GM12872 (cell line): ENCODE measurements around the gene CYP46A1.

ENCODE experiments used
- TF ChIP-seq, protein P1 (sequence below): IDR thresholded peaks from 3 replicates; pipeline ENCODE4 v1.5.1; 2011; ENCODE audit warnings: low read depth, mild to moderate bottlenecking, low read length, moderate library complexity; ENCODE audit not compliant: insufficient read depth

The CYP46A1 gene

DNA sequence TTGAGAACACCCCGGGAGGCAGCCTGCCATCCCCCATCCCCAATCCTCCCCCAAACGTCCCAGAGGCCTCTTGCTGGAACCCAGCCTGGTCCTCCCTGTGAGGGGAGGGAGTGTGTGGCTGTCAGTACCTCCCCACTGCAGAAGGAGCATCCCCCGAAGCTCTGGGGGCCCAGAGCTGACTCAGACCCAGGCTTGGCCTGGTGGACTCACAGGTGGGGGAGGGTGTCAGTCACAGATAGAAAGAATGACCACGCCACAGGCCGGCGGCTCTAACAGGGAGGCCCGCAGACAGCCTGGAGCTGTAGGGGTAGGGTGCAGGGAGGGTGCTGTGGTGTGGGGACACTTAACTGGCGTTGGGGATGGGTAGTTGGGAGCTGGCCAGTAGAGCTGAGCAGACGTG is 33.9 kb upstream of the CYP46A1 start:
- TF ChIP-seq, protein P1, sequence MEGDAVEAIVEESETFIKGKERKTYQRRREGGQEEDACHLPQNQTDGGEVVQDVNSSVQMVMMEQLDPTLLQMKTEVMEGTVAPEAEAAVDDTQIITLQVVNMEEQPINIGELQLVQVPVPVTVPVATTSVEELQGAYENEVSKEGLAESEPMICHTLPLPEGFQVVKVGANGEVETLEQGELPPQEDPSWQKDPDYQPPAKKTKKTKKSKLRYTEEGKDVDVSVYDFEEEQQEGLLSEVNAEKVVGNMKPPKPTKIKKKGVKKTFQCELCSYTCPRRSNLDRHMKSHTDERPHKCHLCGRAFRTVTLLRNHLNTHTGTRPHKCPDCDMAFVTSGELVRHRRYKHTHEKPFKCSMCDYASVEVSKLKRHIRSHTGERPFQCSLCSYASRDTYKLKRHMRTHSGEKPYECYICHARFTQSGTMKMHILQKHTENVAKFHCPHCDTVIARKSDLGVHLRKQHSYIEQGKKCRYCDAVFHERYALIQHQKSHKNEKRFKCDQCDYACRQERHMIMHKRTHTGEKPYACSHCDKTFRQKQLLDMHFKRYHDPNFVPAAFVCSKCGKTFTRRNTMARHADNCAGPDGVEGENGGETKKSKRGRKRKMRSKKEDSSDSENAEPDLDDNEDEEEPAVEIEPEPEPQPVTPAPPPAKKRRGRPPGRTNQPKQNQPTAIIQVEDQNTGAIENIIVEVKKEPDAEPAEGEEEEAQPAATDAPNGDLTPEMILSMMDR = no peak

DNA sequence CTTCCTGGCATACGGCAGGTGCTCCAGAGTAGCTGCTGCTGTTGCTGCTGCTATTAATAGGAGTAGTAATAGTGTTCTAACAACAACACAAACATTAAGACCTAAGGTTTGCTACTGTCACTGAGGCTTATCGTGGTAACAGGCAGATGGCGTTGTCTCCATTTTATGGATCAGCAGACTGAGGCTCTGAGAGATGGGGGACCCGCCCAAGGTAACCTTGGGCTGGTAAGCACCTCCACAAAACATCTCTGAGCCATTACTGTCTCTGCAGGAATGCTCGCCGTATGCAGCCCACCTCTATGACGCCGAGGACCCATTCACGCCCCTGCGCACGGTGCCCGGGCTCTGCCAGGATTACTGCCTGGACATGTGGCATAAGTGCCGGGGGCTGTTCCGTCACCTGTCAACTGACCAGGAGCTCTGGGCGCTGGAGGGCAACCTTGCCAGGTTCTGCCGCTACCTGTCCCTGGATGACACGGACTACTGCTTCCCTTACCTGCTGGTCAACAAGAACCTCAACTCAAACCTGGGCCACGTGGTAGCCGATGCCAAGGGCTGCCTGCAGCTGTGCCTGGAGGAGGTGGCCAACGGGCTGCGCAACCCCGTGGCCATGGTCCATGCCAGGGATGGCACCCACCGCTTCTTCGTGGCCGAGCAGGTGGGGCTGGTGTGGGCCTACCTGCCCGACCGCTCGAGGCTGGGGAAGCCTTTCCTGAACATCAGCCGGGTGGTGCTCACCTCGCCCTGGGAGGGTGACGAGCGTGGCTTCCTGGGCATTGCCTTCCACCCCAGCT is 31.9 kb upstream of the CYP46A1 start:
- TF ChIP-seq, protein P1 = no peak

DNA sequence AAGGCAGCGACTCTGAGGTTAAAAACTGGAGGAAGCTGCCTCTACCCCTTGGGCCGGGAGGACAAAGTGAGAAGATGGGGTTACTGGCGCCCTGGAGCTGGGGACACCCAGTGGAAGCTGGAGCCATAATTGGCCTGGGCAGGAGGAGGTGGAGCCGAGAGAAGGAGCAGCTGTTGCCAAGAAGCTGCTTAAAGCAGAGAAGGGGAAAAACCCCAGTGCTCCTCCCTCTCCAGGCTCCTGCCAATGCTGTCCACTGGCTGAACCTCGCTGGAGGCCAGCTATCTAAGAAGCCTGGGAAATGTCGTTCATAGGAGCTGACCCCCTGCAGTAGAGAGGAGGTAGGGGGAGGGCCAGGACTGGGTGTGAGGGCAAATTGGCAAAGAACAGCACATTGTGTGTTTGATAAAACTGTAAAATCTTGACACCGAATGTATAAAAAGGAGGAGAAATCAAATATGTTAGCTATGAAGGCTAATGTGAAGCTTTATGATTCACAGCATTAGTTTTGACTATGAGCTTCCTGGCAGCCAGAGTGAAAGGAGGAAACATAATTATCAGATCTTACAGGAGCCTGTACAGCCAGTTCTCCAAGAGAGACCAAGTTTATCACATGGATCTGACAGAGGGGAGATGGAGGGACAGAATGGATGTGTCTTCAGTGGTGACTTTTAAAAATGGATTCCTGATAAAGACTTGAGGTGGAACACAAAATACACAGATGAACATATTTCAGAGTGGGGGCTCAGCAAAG is 29.7 kb upstream of the CYP46A1 start:
- TF ChIP-seq, protein P1 = no peak

DNA sequence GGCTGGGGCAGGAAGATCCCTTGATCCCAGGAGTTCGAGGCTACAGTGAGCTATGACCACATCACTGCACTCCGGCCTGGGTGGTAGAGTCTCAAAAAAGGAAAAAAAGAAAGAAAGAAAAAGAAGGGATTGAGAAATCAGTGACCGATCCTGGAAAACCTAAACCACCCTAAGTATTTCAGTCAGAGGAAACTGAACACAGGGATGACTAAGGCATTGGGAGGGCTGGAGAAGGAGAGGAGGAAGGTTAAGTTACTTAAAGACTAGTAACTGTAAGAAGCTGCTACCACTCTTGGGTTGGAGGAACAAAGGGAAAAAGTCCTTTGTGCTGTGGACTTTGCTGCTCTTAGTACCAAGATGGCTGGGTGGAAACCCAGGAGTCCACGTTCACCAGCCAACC is 28.6 kb upstream of the CYP46A1 start:
- TF ChIP-seq, protein P1 = no peak

DNA sequence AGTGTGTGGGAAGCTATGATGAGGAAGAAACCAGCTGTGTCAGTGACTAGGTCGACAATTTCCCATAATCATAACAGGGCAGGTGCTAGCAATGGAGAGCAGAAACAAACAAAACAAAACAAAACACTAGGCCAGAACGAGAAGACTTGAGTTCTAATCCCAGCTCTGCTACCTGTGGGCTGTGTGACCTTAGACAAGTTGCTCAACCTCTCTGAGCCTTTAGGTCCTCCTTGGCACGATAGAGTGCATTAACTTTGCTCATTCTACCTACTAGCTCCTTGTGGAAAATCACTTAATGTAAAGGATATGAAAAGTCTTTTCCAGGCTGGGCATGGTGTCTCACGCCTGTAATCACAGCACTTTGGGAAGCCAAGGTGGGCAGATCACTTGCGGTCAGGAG is 27.9 kb upstream of the CYP46A1 start:
- TF ChIP-seq, protein P1 = no peak

DNA sequence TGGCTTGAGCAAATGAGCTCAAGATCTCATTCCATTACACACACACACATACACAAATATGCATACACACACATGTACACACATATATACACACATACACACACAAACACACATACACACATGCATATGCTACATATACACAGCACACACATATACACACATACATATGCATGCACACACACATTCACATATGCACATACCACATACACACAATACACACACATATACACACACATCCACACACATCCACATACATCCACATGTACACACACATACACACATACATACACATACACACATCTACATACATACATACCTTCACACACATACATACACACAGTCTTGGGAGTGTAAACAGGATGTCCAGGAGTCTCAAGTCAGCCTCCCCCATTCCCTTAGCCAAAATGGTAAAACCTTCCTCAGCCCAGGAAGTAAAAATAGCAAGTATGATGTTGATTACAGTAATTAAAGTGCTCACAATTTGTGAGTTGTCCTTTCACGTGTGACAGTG is 26.4 kb upstream of the CYP46A1 start:
- TF ChIP-seq, protein P1 = no peak

DNA sequence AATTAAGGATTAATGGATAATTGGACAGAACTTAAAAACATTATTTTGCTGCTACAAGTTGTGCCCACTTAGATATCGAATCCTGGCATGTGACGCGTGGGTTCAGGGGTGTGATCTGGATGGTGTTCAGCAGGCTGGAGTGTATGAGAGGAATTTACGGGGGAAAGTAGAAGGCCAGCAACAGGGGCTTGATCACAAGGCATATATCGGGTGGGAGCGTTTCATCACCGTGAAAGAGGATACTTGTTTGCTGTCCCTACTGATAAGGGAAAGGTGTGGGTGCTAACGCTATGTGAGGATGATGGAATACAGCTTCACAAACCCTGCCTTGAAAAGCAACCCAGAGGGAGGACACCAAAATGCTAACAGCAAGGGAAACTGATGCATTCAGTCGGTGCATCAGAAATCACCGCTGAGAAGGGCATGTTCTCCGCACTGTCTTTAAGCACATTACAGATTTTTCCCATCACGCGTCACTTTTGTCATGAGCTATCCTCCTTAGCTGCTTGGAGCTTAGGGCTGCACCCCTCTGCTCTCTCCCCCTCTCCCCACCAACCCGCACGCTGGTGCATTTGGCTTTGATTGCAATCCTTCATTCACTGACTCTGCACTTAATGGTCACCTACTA is 25.8 kb upstream of the CYP46A1 start:
- TF ChIP-seq, protein P1 = no peak
